Panc1 (cell line): ENCODE results near the gene CDC5L. TPM values are rescaled to one million over a fixed set of nuclear protein-coding genes. Genes with fewer than 3 reads are reported as not detected.
A peak's percentile ranks its signal among the peaks of the same experiment; 100 is the strongest.

ENCODE experiments used
- ATAC-seq: fragments of 200-7000 bp; cut with Tn5 transposase; 2 replicates; pipeline ENCODE4 v1.9.1; 2020; ENCODE audit warnings: mild to moderate bottlenecking, moderate library complexity
- BruUV-seq: library from RNA; stranded (reverse); fragments of 400-500 nt; replicated peaks from 2 replicates; lab custom pipeline; 2021; lab: Mats Ljungman, UMichigan
- CTCF ChIA-PET: fragments of 300-600 bp; sonication (Branson Sonifier 250); formaldehyde crosslinking; loops from one replicate; lab custom pipeline; 2022; ENCODE audit warnings: antibody characterized with exemption; lab: Charles Lee
- POLR2A ChIA-PET: fragments of 300-600 bp; sonication (Branson Sonifier 250); formaldehyde crosslinking; loops from one replicate; lab custom pipeline; 2022; ENCODE audit warnings: antibody characterized with exemption; lab: Charles Lee
- DNase-seq: peaks from one replicate; pipeline ENCODE4 v3.0.0-alpha.2; 2010; ENCODE audit warnings: low read depth, low spot score
- H3K27ac ChIP-seq: 2 replicates; pipeline ENCODE4 v1.5.1; 2011; ENCODE audit warnings: mild to moderate bottlenecking, low read length, inconsistent platforms
- H3K27me3 ChIP-seq: fragments of 200-500 bp; sonication (Bioruptor generic); 2 replicates; pipeline ENCODE4 v1.6.0; 2014; ENCODE audit warnings: low read length, inconsistent platforms; ENCODE audit not compliant: control insufficient read depth, insufficient read depth
- H3K36me3 ChIP-seq: fragments of 200-500 bp; sonication (Bioruptor generic); 2 replicates; pipeline ENCODE4 v1.5.1; 2014; ENCODE audit warnings: inconsistent platforms, mild to moderate bottlenecking, low read length, moderate library complexity; ENCODE audit not compliant: control insufficient read depth, insufficient read depth
- H3K4me1 ChIP-seq: 2 replicates; pipeline ENCODE4 v1.5.1; 2011; ENCODE audit warnings: inconsistent platforms, mild to moderate bottlenecking, low read length, moderate library complexity; ENCODE audit not compliant: control insufficient read depth, insufficient read depth
- H3K4me3 ChIP-seq, 2 experiments: 2 replicates each; pipeline ENCODE4 v1.5.1; 2011 to 2012; ENCODE audit warnings: low read depth in 2 of 2, low read length in 2 of 2, mild to moderate bottlenecking in 2 of 2, inconsistent platforms in 1 of 2, moderate library complexity in 1 of 2
- H3K9me3 ChIP-seq: fragments of 200-500 bp; sonication (Bioruptor generic); 2 replicates; pipeline ENCODE4 v1.5.1; 2014; ENCODE audit warnings: low read depth, mild to moderate bottlenecking, inconsistent platforms, low read length, moderate library complexity; ENCODE audit not compliant: control insufficient read depth, insufficient read depth
- POLR2AphosphoS5 ChIP-seq: IDR thresholded peaks from 2 replicates; pipeline ENCODE4 v1.6.1; 2012; ENCODE audit warnings: mild to moderate bottlenecking, low read depth, low read length, moderate library complexity
- SIN3A ChIP-seq: IDR thresholded peaks from 2 replicates; pipeline ENCODE4 v1.6.1; 2012; ENCODE audit warnings: low read depth, mild to moderate bottlenecking, low read length, moderate library complexity, borderline replicate concordance; ENCODE audit not compliant: insufficient read depth
- TCF7L2 ChIP-seq: IDR thresholded peaks from 2 replicates; pipeline ENCODE4 v1.6.1; 2011; ENCODE audit warnings: mild to moderate bottlenecking, low read depth, low read length, inconsistent platforms
- in situ Hi-C: cut with HindIII; loops from 2 replicates; pipeline ENCODE4 v1.10.0; 2016; ENCODE audit warnings: low sequenced_read_pairs, low pct_unique_long_range_greater_than_20kb
- intact Hi-C: fragments of 100-400 bp; cut with micrococcal nuclease; formaldehyde crosslinking; loops from one replicate; pipeline ENCODE4 v1.10.0; 2022; ENCODE audit not compliant: unreplicated experiment
- total RNA-seq: library from RNA; stranded (reverse); gene quantifications from one replicate; pipeline ENCODE4 v1.2.1, GENCODE V29; 2021; ENCODE audit not compliant: unreplicated experiment
- TF ChIP-seq, protein P1 (sequence below): fragments of 450-650 bp; IDR thresholded peaks from 2 replicates; pipeline ENCODE4 v1.5.1; 2017; ENCODE audit warnings: mild to moderate bottlenecking
- TF ChIP-seq, protein P2 (sequence below), 2 experiments: IDR thresholded peaks; 2 replicates each; pipeline ENCODE4 v1.6.1; 2011 to 2012; ENCODE audit warnings: low read depth in 2 of 2, control low read depth in 1 of 2, low read length in 1 of 2, mild to moderate bottlenecking in 1 of 2, moderate library complexity in 1 of 2; ENCODE audit not compliant: insufficient read depth in 1 of 2

CDC5L gene
- total RNA-seq, 1 experiment from 2014 or later: 23.3 TPM

DNA sequence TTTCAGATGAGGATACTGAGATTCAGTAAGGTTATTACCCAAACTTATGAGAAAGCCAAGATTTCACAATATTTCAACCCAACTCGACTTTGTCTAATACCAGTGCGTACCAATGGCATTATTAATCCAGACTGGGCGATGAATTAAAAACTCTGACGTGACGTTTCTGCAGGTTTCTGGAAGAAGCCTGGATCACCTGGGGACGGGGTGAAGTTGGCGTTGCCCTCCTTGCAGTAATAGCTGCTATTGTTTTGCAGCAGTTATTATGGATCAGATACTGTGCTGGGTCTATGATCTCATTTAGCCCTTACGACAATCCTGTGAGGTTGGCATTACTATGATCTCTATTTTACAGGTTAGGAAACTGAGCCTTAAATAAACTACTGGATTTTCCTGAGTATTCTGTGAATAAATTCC, 569 bp upstream of the CDC5L start:
- intact Hi-C loops (no loop called here), in situ Hi-C loops (no loop called here)
- no peaks in the 10 kb centered on the region for H3K27me3 ChIP-seq
- BruUV-seq: TSS peak; percentile 89
- peak overlapping the region; percentile 97 for H3K27ac ChIP-seq
- ATAC-seq (peak; percentile 63), DNase-seq (no peak)
- H3K9me3 ChIP-seq: no peaks in the 10 kb centered on the region
- peaks cover 21% of the 10 kb centered on the region; the same call in 1 of the 2 replicates for H3K4me1 ChIP-seq
- ChIA-PET POLR2A (no interaction called here), CTCF (interaction anchor here (1.0 kb wide), 1 partner anchor 118 kb away, joined by 13 read pairs; no protein-coding TSS in a partner anchor)
- H3K36me3 ChIP-seq: peaks cover 3% of the 10 kb centered on the region
- peak overlapping the region; percentile 91 for H3K4me3 ChIP-seq
- TF ChIP-seq TCF7L2: no peak
- TF ChIP-seq, protein P1, sequence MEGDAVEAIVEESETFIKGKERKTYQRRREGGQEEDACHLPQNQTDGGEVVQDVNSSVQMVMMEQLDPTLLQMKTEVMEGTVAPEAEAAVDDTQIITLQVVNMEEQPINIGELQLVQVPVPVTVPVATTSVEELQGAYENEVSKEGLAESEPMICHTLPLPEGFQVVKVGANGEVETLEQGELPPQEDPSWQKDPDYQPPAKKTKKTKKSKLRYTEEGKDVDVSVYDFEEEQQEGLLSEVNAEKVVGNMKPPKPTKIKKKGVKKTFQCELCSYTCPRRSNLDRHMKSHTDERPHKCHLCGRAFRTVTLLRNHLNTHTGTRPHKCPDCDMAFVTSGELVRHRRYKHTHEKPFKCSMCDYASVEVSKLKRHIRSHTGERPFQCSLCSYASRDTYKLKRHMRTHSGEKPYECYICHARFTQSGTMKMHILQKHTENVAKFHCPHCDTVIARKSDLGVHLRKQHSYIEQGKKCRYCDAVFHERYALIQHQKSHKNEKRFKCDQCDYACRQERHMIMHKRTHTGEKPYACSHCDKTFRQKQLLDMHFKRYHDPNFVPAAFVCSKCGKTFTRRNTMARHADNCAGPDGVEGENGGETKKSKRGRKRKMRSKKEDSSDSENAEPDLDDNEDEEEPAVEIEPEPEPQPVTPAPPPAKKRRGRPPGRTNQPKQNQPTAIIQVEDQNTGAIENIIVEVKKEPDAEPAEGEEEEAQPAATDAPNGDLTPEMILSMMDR: no peak
- TF ChIP-seq, protein P2, sequence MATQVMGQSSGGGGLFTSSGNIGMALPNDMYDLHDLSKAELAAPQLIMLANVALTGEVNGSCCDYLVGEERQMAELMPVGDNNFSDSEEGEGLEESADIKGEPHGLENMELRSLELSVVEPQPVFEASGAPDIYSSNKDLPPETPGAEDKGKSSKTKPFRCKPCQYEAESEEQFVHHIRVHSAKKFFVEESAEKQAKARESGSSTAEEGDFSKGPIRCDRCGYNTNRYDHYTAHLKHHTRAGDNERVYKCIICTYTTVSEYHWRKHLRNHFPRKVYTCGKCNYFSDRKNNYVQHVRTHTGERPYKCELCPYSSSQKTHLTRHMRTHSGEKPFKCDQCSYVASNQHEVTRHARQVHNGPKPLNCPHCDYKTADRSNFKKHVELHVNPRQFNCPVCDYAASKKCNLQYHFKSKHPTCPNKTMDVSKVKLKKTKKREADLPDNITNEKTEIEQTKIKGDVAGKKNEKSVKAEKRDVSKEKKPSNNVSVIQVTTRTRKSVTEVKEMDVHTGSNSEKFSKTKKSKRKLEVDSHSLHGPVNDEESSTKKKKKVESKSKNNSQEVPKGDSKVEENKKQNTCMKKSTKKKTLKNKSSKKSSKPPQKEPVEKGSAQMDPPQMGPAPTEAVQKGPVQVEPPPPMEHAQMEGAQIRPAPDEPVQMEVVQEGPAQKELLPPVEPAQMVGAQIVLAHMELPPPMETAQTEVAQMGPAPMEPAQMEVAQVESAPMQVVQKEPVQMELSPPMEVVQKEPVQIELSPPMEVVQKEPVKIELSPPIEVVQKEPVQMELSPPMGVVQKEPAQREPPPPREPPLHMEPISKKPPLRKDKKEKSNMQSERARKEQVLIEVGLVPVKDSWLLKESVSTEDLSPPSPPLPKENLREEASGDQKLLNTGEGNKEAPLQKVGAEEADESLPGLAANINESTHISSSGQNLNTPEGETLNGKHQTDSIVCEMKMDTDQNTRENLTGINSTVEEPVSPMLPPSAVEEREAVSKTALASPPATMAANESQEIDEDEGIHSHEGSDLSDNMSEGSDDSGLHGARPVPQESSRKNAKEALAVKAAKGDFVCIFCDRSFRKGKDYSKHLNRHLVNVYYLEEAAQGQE (IDR thresholded peaks at IDR 0.05; ENCODE audit: insufficient read depth in 1 of 2, low read depth in 2 of 2, low read length in 1 of 2): no peak
- TF ChIP-seq SIN3A: no peak
- TF ChIP-seq POLR2AphosphoS5: no peak

DNA sequence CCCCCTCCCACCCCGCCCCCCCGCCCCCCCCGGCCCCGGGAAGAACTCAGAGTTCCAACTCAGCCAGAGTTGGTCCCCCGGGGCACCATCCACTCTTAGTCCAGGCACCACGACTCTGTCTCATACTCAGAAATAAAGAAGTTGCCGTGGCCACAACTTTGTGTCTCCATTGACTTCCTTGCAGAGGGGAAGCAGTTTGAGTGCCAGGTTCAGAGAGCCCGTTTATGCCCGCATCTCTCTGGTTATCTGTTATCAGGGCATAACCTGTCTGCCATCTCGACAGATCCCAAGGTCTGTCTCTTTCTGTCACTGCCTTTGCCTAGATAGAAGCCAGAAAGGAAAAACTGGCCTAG, 605 bp downstream of the CDC5L start:
- ATAC-seq (no peak), DNase-seq (no peak)
- POLR2A ChIA-PET: interaction anchor here (0.7 kb wide), 1 partner anchor 23 kb away, joined by 10 read pairs; no protein-coding TSS in a partner anchor
- BruUV-seq: no TSS peak
- TF ChIP-seq SIN3A: no peak
- no peak for TF ChIP-seq TCF7L2
- TF ChIP-seq POLR2AphosphoS5: no peak
- in situ Hi-C loops: no loop called here
- H3K9me3 ChIP-seq: no peaks in the 10 kb centered on the region
- peaks cover 21% of the 10 kb centered on the region; the same call in 1 of the 2 replicates for H3K4me1 ChIP-seq
- peak overlapping the region; percentile 85 for H3K27ac ChIP-seq
- H3K4me3 ChIP-seq: peak overlapping the region; percentile 91
- H3K36me3 ChIP-seq: peaks cover 14% of the 10 kb centered on the region
- CTCF ChIA-PET: no interaction called here
- intact Hi-C loops: no loop called here
- no peaks in the 10 kb centered on the region for H3K27me3 ChIP-seq

DNA sequence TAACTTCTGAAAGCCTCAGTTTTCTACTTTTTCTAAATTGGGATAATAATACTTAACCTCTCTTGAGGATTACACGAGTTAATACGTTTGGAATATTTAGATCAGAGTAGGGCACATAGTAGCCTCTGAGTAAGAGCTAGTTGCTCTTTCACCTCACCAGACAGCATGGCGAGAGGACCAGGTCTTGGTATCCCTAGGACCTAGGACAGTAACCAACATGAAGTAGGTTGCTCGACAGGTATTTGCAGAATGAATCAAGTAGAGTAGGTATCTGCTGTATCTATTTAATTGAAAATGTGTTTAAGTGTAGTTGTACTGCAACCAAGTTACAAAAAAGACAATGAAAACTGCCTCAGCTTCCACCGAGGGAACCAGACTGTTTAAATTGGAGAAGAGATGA, 1.4 kb downstream of the CDC5L start:
- TSS peak; percentile 90 for BruUV-seq
- no peaks in the 10 kb centered on the region for H3K9me3 ChIP-seq
- H3K27me3 ChIP-seq: no peaks in the 10 kb centered on the region
- H3K36me3 ChIP-seq: peaks cover 19% of the 10 kb centered on the region
- intact Hi-C loops (no loop called here), in situ Hi-C loops (no loop called here)
- ChIA-PET CTCF (no interaction called here), POLR2A (no interaction called here)
- no peak for ATAC-seq
- TF ChIP-seq, protein P2 (IDR thresholded peaks at IDR 0.05; ENCODE audit: insufficient read depth in 1 of 2, low read depth in 2 of 2, low read length in 1 of 2): no peak
- TF ChIP-seq POLR2AphosphoS5 (no peak), TCF7L2 (no peak), SIN3A (no peak)
- TF ChIP-seq, protein P1: no peak
- peak overlapping the region; percentile 85 for H3K27ac ChIP-seq
- no peak for DNase-seq
- peaks cover 21% of the 10 kb centered on the region; the same call in 1 of the 2 replicates for H3K4me1 ChIP-seq
- H3K4me3 ChIP-seq: peak overlapping the region; percentile 91
